H7 (cell line): ENCODE results near the gene TC2N. TPM values are rescaled to one million over a fixed set of nuclear protein-coding genes. Genes with fewer than 3 reads are reported as not detected.

Experiments used
- DNase-seq: peaks from one replicate; pipeline ENCODE4 v3.0.0; 2012
- H3K27me3 ChIP-seq: 2 replicates; pipeline ENCODE4 v1.6.0; 2011; ENCODE audit warnings: mild to moderate bottlenecking, low read length; ENCODE audit not compliant: control insufficient read depth, insufficient read depth
- H3K36me3 ChIP-seq: replicated peaks from 2 replicates; pipeline ENCODE4 v1.5.1; 2011; ENCODE audit warnings: low read length; ENCODE audit not compliant: control insufficient read depth, insufficient read depth
- H3K4me3 ChIP-seq: 2 replicates; pipeline ENCODE4 v1.5.1; 2011; ENCODE audit warnings: low read depth, mild to moderate bottlenecking, control low read depth, low read length, moderate library complexity; ENCODE audit not compliant: insufficient read depth
- total RNA-seq: library from RNA; depleted of rRNA; stranded (reverse); fragments of >200 nt; shearing (Covaris generic); gene quantifications from 2 replicates; pipeline ENCODE4 v1.2.3, GENCODE V29; 2014

TC2N gene
- total RNA-seq, 1 experiment from 2014 or later = 6.7 TPM

- DNase-seq = no peak
- Histone ChIP-seq H3K4me3 (no peak overlapping the region), H3K36me3 (no peaks in the 10 kb centered on the region), H3K27me3 (peaks cover 12% of the 10 kb centered on the region; the same call in 1 of the 2 replicates)
Measured at GRCh38 chr14:91841065-91841464, 26.3 kb downstream of the TC2N start.

DNA sequence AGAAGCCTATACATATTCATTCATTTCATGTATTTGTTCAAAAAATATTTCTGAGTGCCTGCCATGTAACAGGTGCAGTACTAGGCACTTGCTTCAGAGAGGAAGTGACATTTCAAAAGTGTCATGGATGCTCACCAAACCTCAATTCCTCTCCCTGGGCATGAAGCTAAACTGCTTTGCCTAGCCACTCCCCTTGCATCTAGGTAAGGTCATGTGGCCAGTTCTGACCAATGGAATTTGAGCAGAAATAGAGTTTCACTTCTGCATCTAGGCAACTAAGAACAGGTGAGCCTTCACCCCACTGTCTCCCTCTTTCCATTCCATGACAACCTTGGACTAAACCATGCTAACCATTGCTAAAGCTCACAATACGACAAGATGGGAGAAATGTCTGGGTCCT lies 27.6 kb downstream of the TC2N start:
- no peak overlapping the region for H3K4me3 ChIP-seq
- H3K36me3 ChIP-seq = no peaks in the 10 kb centered on the region
- H3K27me3 ChIP-seq = peaks cover 24% of the 10 kb centered on the region; the same call in 1 of the 2 replicates
- DNase-seq = peak; percentile 30

GRCh38 chr14:91837076-91837475 lies 30.3 kb downstream of the TC2N start:
- Histone ChIP-seq H3K36me3 (no peaks in the 10 kb centered on the region), H3K27me3 (peaks cover 27% of the 10 kb centered on the region), H3K4me3 (peak overlapping the region; percentile 75)
- no peak for DNase-seq

- Histone ChIP-seq H3K36me3 (no peaks in the 10 kb centered on the region), H3K4me3 (peak overlapping the region; percentile 75), H3K27me3 (peaks cover 27% of the 10 kb centered on the region)
- DNase-seq = peak; percentile 97
Measured at GRCh38 chr14:91835920-91836843, 31.2 kb downstream of the TC2N start.

DNA sequence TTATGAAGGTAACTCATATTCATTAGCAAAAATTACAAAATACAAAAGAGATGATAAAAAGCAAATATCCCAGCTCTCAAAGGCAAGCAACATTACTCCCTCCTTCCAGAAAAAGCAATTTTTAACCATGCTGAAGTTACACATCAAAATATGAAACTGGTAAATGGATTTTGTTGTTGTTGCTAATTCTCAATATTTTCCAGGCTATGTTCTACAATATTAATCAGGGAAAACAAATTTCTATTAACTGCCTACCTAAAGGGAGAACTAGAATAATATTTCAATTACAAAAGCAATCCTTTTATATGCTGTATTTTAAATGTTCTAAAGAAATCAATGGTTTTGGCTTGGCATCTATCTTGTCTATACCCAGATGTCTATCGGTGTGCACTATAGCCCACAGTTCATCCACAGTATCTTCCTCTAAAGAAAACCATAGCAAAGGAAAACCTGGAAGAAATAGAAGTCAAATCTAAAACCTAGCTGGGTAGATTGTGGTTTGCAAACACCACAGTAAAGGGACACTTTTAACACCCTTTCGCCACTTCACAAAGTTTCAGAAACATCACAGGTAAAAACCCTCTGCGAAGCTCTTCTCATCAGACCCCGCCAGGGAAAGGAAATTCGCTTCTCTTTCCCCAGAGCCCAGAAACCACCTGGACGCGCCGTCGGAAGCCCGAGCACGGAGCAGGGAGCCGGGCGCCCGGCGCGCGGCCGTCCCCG lies 32.0 kb downstream of the TC2N start:
- no peak for DNase-seq
- Histone ChIP-seq H3K4me3 (peak overlapping the region; percentile 75), H3K36me3 (no peaks in the 10 kb centered on the region), H3K27me3 (peaks cover 27% of the 10 kb centered on the region)

- peak; percentile 52 for DNase-seq
- Histone ChIP-seq H3K4me3 (no peak overlapping the region), H3K27me3 (peaks cover 27% of the 10 kb centered on the region), H3K36me3 (no peaks in the 10 kb centered on the region)
Measured at GRCh38 chr14:91834571-91834970, 32.8 kb downstream of the TC2N start.

GRCh38 chr14:91831337-91831736 lies 36.0 kb downstream of the TC2N start:
- no peak for DNase-seq
- Histone ChIP-seq H3K36me3 (no peaks in the 10 kb centered on the region), H3K27me3 (peaks cover 15% of the 10 kb centered on the region), H3K4me3 (no peak overlapping the region)

- H3K4me3 ChIP-seq = no peak overlapping the region
- peak; percentile 40 for DNase-seq
- H3K27me3 ChIP-seq = peaks cover 12% of the 10 kb centered on the region
Measured at GRCh38 chr14:91830777-91831176, 36.6 kb downstream of the TC2N start.

DNA sequence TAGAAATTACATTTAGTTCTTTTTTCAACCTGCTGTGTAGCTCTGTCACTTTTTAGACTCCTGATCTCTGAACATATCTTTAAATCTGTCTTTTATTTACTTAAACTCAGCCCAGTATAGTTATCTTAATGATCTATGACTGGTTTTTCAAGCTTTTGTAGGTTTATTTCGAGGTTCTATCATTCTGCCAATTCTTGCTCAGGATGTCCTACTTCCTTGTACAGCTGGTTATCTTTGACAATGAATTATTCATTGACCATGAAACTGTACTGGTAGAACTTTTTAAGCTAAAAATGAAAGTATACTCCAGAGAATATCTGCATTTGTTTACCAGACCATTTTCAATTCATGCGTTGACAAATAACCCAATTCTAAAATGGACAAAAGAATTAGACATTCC lies 37.8 kb downstream of the TC2N start:
- no peak for DNase-seq
- Histone ChIP-seq H3K27me3 (peaks cover 2% of the 10 kb centered on the region), H3K36me3 (no peaks in the 10 kb centered on the region), H3K4me3 (no peak overlapping the region)

More at GRCh38 chr14:91830777-91831176, 36.6 kb downstream of the TC2N start:
- no peaks in the 10 kb centered on the region for H3K36me3 ChIP-seq

DNA sequence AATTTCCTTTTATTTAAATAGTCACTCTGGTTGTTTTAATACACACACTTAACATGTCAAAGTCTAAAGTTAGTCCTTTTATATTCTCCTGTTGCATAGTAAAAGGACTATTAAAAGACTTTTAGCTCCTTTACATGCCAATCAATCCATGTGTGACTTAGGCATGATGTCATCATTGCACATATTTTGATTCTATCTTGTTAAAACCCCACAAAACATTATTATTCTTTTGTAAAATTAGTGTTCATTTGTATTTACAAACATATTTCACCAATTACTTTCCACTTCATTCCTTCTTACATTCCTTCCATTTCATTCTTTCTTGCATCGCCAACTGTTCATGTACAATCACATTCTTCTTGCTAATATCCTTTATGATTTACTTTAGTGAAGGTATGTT lies 39.6 kb downstream of the TC2N start:
- no peak for DNase-seq
- Histone ChIP-seq H3K27me3 (no peaks in the 10 kb centered on the region), H3K36me3 (no peaks in the 10 kb centered on the region), H3K4me3 (no peak overlapping the region)

GRCh38 chr14:91817566-91818325 lies 49.6 kb downstream of the TC2N start:
- Histone ChIP-seq H3K36me3 (no peaks in the 10 kb centered on the region), H3K4me3 (no peak overlapping the region), H3K27me3 (no peaks in the 10 kb centered on the region)
- DNase-seq = no peak

GRCh38 chr14:91814317-91814716 lies 53.0 kb downstream of the TC2N start:
- no peak overlapping the region for H3K4me3 ChIP-seq
- no peak for DNase-seq
- H3K27me3 ChIP-seq = no peaks in the 10 kb centered on the region
- no peaks in the 10 kb centered on the region for H3K36me3 ChIP-seq

DNA sequence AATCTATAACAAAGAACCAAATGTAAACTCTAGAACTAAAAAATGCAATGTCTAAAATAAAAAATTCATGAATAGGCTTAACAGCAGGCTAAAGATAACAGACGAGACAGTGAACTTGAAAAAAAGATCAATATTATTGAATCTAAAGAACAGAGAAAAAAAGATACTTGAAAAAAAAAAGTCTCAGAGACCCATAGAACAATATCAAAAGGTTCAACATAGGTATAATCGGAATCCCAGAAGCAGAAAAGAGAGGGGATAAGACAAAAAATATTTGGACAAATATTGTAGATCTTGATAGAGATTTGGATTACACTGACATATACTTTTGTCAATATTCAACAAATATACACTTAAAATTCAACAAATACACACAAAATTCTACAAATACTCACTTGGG lies 56.6 kb downstream of the TC2N start:
- no peak for DNase-seq
- Histone ChIP-seq H3K4me3 (no peak overlapping the region), H3K27me3 (no peaks in the 10 kb centered on the region), H3K36me3 (peaks cover 2% of the 10 kb centered on the region)

GRCh38 chr14:91806716-91807115 lies 60.6 kb downstream of the TC2N start:
- H3K4me3 ChIP-seq = no peak overlapping the region

More at GRCh38 chr14:91806716-91807115, 60.6 kb downstream of the TC2N start:
- no peak for DNase-seq
- H3K27me3 ChIP-seq = no peaks in the 10 kb centered on the region
- peaks cover 2% of the 10 kb centered on the region for H3K36me3 ChIP-seq
